Endothelial cell of umbilical vein (primary cell): ENCODE measurements around the gene ZDHHC5.

Experiments used
- CTCF ChIP-seq, 2 donors: IDR thresholded peaks; 1 replicate in 1 of 2; 2 replicates in 1 of 2; pipeline ENCODE4 v1.5.1; 2011; ENCODE audit warnings: low read length in 2 of 2, mild to moderate bottlenecking in 2 of 2, moderate library complexity in 2 of 2, control low read depth in 1 of 2, inconsistent platforms in 1 of 2, low read depth in 1 of 2; ENCODE audit not compliant: insufficient read depth in 1 of 2; ENCODE audit errors: extremely low read depth in 1 of 2
- FOS ChIP-seq: IDR thresholded peaks from 2 replicates; pipeline ENCODE4 v1.6.1; 2011; ENCODE audit warnings: mild to moderate bottlenecking, low read length, moderate library complexity, borderline replicate concordance; ENCODE audit not compliant: insufficient read depth
- JUN ChIP-seq: IDR thresholded peaks from 2 replicates; pipeline ENCODE4 v1.6.1; 2011; ENCODE audit warnings: borderline replicate concordance, low read depth; ENCODE audit not compliant: insufficient read length, insufficient read depth
- POLR2A ChIP-seq: IDR thresholded peaks from 2 replicates; pipeline ENCODE4 v1.6.1; 2012; ENCODE audit warnings: low read depth, mild to moderate bottlenecking, control low read depth, low read length
- POLR2AphosphoS5 ChIP-seq: IDR thresholded peaks from 2 replicates; pipeline ENCODE4 v1.6.1; 2012; ENCODE audit warnings: low read depth, mild to moderate bottlenecking, control low read depth, low read length, moderate library complexity; ENCODE audit not compliant: insufficient read depth

GRCh38 chr11:57647960-57648800 is 19.7 kb upstream of the ZDHHC5 start:
- TF ChIP-seq CTCF (IDR thresholded peaks at IDR 0.05; ENCODE audit: extremely low read depth in 1 of 2, insufficient read depth in 1 of 2, low read depth in 1 of 2, low read length in 2 of 2) (no peak), POLR2A (no peak), POLR2AphosphoS5 (no peak), JUN (no peak), FOS (no peak)
